Measurements from ENCODE around the gene PKN1.

PKN1 gene

DNA sequence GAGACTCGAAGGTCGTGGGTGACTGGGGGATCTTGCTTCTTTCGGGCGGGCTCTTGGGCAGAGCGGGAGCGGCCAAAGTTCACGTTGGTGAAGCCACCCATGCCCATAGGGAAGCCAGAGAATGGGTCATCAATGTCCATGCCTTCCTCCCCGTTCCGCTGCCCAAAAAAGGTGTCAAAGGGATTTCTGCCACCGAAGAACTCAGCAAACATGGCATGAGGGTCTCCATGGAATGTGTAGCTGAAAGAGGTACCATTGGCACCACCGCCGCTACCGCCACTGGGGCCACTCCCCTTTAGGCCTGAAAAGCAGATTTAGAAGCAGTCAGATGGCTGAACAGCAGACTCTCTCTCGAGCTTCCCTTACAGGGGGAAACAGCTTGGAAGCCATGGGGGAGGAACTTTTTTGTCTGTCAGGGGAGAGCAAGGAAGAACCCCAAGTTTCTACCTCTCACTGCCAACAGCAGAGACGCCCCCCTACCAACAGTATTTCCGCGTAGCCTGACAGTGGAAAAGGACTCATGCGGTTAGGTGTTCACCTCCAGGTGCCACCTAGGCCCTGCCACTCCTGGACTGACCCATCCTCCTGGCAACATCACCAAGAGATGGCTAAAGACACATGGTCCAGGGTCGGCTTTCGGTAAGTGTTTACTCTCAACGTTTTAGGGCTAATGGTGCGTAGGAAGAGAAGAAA is 83.8 kb downstream of the PKN1 start:
- DNase-seq = peak; percentile 25

DNA sequence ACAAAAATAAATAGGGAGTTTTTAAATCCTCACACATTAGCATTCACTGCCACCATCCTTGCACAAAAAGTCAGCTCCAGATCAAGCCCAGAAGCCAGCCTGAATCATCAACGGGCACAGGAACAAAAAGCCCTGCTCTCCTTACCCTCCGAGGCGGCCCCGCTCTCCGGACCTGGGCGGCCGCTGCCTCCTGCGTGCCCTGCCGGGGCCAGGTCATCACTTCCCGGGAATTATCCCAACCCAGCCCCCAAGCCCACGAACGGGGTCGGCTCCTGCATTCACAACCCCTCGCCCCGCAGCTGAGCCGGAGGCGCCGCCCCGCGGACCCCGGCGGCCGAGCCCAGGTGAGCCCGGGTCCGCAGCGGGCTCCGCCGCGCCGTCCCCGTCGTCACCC is 84.3 kb downstream of the PKN1 start:
- no peak for DNase-seq

DNA sequence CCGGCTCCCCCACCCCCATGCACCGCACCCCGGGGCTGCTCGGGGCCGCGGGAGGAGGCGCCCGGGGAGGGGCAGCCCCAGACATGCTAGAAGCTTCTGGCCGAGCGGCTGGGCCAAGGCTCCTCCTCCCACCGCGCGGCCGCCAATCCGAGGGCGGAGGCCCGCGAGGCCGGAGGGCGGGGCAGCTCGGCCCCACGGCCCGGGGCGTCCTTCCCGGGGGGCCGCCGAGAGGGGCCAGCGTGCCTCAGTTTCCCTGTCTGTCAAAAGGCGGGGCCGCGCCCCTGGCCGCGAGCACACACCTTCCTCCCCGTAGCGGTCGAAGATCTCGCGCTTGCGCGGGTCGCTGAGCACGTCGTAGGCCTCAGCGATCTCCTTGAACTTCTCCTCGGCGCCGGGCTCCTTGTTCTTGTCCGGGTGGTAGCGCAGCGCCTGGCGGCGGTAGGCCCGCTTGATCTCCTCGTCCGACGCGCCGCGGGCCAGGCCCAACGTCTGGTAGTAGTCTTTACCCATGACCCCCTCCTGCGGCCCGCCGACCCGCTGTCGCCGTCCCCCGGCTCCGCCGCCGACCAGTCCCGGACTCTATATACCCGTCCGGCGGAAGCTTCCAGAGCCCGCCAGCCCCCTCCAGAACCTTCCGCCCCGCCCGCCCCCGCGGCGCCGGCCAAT is 84.9 kb downstream of the PKN1 start, which contains the start of gene DNAJB1:
DNAJB1 (minus strand) TSS at position 558 of the 666 bp plus-strand sequence; CDS start at position 510, 48 bp downstream.
- DNase-seq = peak; percentile 63

DNA sequence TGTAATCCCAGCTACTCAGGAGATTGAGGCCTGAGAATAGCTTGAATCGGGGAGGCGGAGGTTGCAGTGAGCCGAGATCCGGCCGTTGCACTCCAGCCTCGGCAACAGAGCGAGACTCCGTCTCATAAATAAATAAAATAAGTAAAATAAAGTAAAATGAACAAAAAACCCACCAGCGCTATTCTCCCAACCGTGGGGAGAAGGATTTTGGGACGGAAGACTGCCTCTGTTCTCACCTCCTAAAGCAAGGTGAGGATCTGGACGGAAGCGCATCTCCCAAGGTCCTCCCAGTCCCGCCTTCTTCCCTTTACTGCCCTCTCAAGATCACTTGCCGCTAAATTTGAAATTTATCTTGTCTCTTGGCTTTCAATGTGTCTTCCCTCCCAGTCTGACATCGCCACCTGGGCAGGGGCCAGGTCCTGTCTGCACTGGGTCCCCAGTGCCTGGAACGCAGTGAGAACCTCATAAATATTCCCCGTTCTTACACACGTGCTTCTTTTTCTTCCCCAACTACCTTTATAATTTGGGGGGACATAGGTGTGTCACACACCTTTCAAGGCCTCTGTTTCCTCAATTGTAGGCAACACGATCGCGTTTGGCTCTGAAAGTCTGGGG is 86.2 kb downstream of the PKN1 start:
- no peak for DNase-seq

DNA sequence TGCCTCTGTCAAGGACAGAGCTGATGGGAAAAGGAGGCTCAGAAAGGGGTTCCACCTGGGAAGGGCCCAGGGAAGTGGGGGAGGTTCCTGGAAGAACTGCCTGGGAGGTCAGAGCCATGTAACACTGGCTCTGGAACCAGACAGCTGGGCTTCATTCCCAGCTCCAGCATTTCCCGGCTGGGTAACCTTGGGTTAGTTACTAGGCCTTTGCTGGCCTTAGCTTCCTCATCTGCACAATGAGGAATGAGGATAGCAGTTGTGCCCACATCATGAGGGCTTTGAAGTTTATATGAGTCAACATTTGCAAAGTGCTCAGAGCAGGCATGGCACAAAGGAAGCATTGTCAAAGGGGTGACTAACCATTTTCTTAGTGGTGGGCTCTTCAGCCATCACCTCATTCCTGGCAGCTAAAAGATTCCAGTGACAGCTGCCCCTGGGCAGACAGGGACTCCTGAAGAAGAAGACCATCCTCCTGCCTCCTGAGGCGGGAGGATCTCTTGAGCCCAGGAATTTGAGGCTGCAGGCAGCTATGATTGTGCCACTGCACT is 86.8 kb downstream of the PKN1 start:
- peak; percentile 40 for DNase-seq

DNA sequence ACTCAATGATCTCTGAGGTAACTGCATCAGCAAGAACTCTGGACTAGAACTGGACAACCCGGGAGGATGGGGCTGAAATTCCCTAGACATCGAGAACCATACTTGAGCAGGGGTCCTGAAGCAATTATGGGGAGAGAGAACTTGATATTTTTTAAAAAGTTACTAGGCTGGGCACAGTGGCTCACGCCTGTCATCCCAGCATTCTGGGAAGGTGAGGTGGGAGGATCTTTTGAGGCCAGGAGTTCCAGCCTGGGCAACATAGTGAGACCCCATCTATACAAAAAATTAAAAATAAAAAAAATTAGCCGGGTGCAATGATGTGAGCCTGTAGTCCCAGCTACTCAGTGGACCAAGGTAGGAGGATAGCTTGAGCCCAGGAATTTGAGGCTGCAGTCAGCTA is 87.4 kb downstream of the PKN1 start:
- DNase-seq = no peak

Measured in stimulated activated CD4-positive, alpha-beta T cell treated with anti-CD3 and anti-CD28 coated beads, Interleukin-4, amount 100 ng/mL, for 24 hours (primary cell).